K562 (cell line): ENCODE results near the gene SON. TPM values are rescaled to one million over a fixed set of nuclear protein-coding genes. Genes with fewer than 3 reads are reported as not detected.

ENCODE experiments used
- ATAC-seq: fragments of 200-7000 bp; cut with Tn5 transposase; 3 replicates; pipeline ENCODE4 v1.9.1; 2020; ENCODE audit warnings: moderate library complexity
- BruUV-seq: library from RNA; stranded (reverse); fragments of 400-500 nt; replicated peaks from 2 replicates; lab custom pipeline; 2021; lab: Mats Ljungman, UMichigan
- CTCF ChIA-PET: fragments of 300-600 bp; formaldehyde crosslinking; extraction: SDS; loops from one replicate; lab custom pipeline; 2021; ENCODE audit warnings: low intra/inter-chr PET ratio; lab: Yijun Ruan, JAX
- POLR2A ChIA-PET: fragments of 300-600, 350-650 bp; sonication (Branson Sonifier 250); formaldehyde crosslinking; extraction: SDS; loops from one replicate; lab custom pipeline; 2021; ENCODE audit warnings: antibody characterized with exemption, inconsistent platforms; lab: Yijun Ruan, JAX
- DNase-seq, 4 experiments: peaks; one replicate each; pipeline versions ENCODE4 v3.0.0 to v3.0.0-alpha.2; 2011 to 2018; ENCODE audit warnings: low spot score in 3 of 4, mixed read lengths in 3 of 4; ENCODE audit errors: extremely low read depth in 1 of 4
- FAIRE-seq: peaks from 2 replicates; lab custom pipeline; 2011; peaks lifted over from hg19 to GRCh38; lab: Jason Lieb, UNC
- H2AFZ ChIP-seq: 2 replicates; pipeline ENCODE4 v1.6.0; 2011; ENCODE audit warnings: low read depth, low read length, control low read depth, inconsistent platforms
- H3K27ac ChIP-seq: fragments of 200-600 bp; 3 replicates; pipeline ENCODE4 v1.8.0; 2011; ENCODE audit warnings: low read depth, mild to moderate bottlenecking, control low read depth, inconsistent platforms, low read length, moderate library complexity, mixed read lengths; ENCODE audit errors: extremely low read depth
- H3K27me3 ChIP-seq, 2 experiments: fragments of 300-600 bp in 1 of 2; 2 replicates in 1 of 2; 3 replicates in 1 of 2; pipeline versions ENCODE4 v1.6.0 to v1.8.0; 2011; ENCODE audit warnings: inconsistent platforms in 2 of 2, low read length in 2 of 2, mild to moderate bottlenecking in 1 of 2, mixed read lengths in 1 of 2, moderate library complexity in 1 of 2; ENCODE audit not compliant: control insufficient read depth in 2 of 2, insufficient read depth in 2 of 2
- H3K36me3 ChIP-seq: fragments of 300-600 bp; 3 replicates; pipeline ENCODE4 v1.8.0; 2011; ENCODE audit warnings: mild to moderate bottlenecking, low read length, inconsistent platforms; ENCODE audit not compliant: control insufficient read depth, insufficient read depth
- H3K4me1 ChIP-seq, 2 experiments: fragments of 200-600 bp in 1 of 2; replicated peaks in 1 of 2; 2 replicates in 1 of 2; 3 replicates in 1 of 2; pipeline versions ENCODE4 v1.5.1 to v1.8.0; 2011; ENCODE audit warnings: inconsistent platforms in 2 of 2, low read length in 2 of 2, mild to moderate bottlenecking in 1 of 2, mixed read lengths in 1 of 2, moderate library complexity in 1 of 2; ENCODE audit not compliant: control insufficient read depth in 2 of 2, insufficient read depth in 2 of 2
- H3K4me2 ChIP-seq: 2 replicates; pipeline ENCODE4 v1.6.1; 2011; ENCODE audit warnings: low read length, control low read depth, inconsistent platforms, mixed read lengths; ENCODE audit not compliant: insufficient read depth
- H3K4me3 ChIP-seq: fragments of 200-600 bp; sonication (generic), shearing (Covaris generic); 2 replicates; pipeline ENCODE4 v1.5.1; 2016; ENCODE audit warnings: control low read depth, inconsistent platforms
- H3K79me2 ChIP-seq: fragments of 200-600 bp; 3 replicates; pipeline ENCODE4 v1.8.0; 2011; ENCODE audit warnings: low read length, inconsistent platforms; ENCODE audit not compliant: control insufficient read depth, insufficient read depth
- H3K9ac ChIP-seq, 2 experiments: 2 replicates each; pipeline versions ENCODE4 v1.6.0 to v1.6.1; 2011; ENCODE audit warnings: low read depth in 2 of 2, low read length in 2 of 2, control low read depth in 1 of 2, inconsistent platforms in 1 of 2, mild to moderate bottlenecking in 1 of 2, mixed read lengths in 1 of 2; ENCODE audit not compliant: insufficient read depth in 1 of 2
- H3K9me1 ChIP-seq: one replicate; pipeline ENCODE4 v1.6.0; 2011; ENCODE audit warnings: inconsistent platforms, mild to moderate bottlenecking, low read length, moderate library complexity; ENCODE audit not compliant: control insufficient read depth, insufficient read depth
- H3K9me3 ChIP-seq: replicated peaks from 2 replicates; pipeline ENCODE4 v1.5.1; 2011; ENCODE audit warnings: low read depth, low read length, inconsistent platforms; ENCODE audit not compliant: control insufficient read depth, insufficient read depth
- H4K20me1 ChIP-seq: replicated peaks from 2 replicates; pipeline ENCODE4 v1.6.1; 2011; ENCODE audit warnings: low read length, inconsistent platforms, mixed read lengths; ENCODE audit not compliant: control insufficient read depth, insufficient read depth
- CBFA2T3 ChIP-seq: fragments of 450-650 bp; IDR thresholded peaks from 2 replicates; pipeline ENCODE4 v1.6.1; 2017
- CBX3 ChIP-seq, 2 experiments: IDR thresholded peaks; 1 replicate in 1 of 2; 2 replicates in 1 of 2; pipeline ENCODE4 v1.6.1; 2012; ENCODE audit warnings: inconsistent platforms in 2 of 2, low read length in 2 of 2, borderline replicate concordance in 1 of 2, control low read depth in 1 of 2
- E2F6 ChIP-seq, 2 experiments: IDR thresholded peaks; 2 replicates each; pipeline ENCODE4 v1.6.1; 2011; ENCODE audit warnings: borderline replicate concordance in 1 of 2, control low read depth in 1 of 2, low read depth in 1 of 2, low read length in 1 of 2, mild to moderate bottlenecking in 1 of 2, mixed read lengths in 1 of 2, moderate library complexity in 1 of 2; ENCODE audit not compliant: insufficient read depth in 1 of 2, insufficient read length in 1 of 2, poor library complexity in 1 of 2, severe bottlenecking in 1 of 2; ENCODE audit errors: extremely low read depth in 1 of 2
- FIP1L1 ChIP-seq: fragments of 200-400 bp; formaldehyde crosslinking; IDR thresholded peaks from 2 replicates; pipeline ENCODE4 v1.6.1; 2018; ENCODE audit warnings: mild to moderate bottlenecking, low read depth, low read length; ENCODE audit not compliant: poor library complexity, severe bottlenecking
- FOXA1 ChIP-seq: fragments of 450-650 bp; IDR thresholded peaks from 2 replicates; pipeline ENCODE4 v1.6.1; 2016; ENCODE audit warnings: mild to moderate bottlenecking, borderline replicate concordance
- HNRNPL ChIP-seq: fragments of 200-400 bp; formaldehyde crosslinking; IDR thresholded peaks from 2 replicates; pipeline ENCODE4 v1.6.1; 2017; ENCODE audit warnings: low read depth, mild to moderate bottlenecking, low read length
- NR4A1 ChIP-seq, 2 experiments: fragments of 250-450 bp in 1 of 2; fragments of 450-650 bp in 1 of 2; sonication (Bioruptor Pico) in 1 of 2; IDR thresholded peaks; 2 replicates each; pipeline versions ENCODE4 v1.4.0 to v1.6.1; 2016 to 2020; ENCODE audit warnings: mild to moderate bottlenecking in 2 of 2, missing compliant biosample characterization in 1 of 2, missing genetic modification characterization in 1 of 2, moderate library complexity in 1 of 2
- PML ChIP-seq: IDR thresholded peaks from 2 replicates; pipeline ENCODE4 v1.6.1; 2012; ENCODE audit warnings: low read length, inconsistent platforms
- RB1 ChIP-seq: fragments of 450-650 bp; IDR thresholded peaks from 2 replicates; pipeline ENCODE4 v1.6.1; 2017; ENCODE audit warnings: low read depth, mild to moderate bottlenecking
- RFX7 ChIP-seq: fragments of 250-450 bp; sonication (Bioruptor Pico); IDR thresholded peaks from 2 replicates; pipeline ENCODE4 v1.5.1; 2021; ENCODE audit warnings: mild to moderate bottlenecking
- SMAD3 ChIP-seq: fragments of 450-650 bp; formaldehyde crosslinking; conservative IDR thresholded peaks from 2 replicates; pipeline ENCODE4 v1.4.0; 2020; ENCODE audit warnings: mild to moderate bottlenecking
- STAT6 ChIP-seq: sonication (generic); formaldehyde crosslinking; IDR thresholded peaks from 2 replicates; pipeline ENCODE4 v1.8.1; 2023; ENCODE audit warnings: mild to moderate bottlenecking, missing genetic modification reagents
- TCF7 ChIP-seq: sonication (generic); IDR thresholded peaks from 2 replicates; pipeline ENCODE4 v1.6.1; 2016; ENCODE audit warnings: antibody characterized with exemption, borderline replicate concordance
- XRCC3 ChIP-seq: fragments of 450-650 bp; IDR thresholded peaks from 2 replicates; pipeline ENCODE4 v1.6.1; 2017; ENCODE audit warnings: mild to moderate bottlenecking, moderate library complexity
- WGBS: fragments of 100-300 bp; shearing (Covaris generic); methylation state at CpG from one replicate; pipeline ENCODE4 v1.1.6; 2016; ENCODE audit warnings: low coverage, mixed read lengths; ENCODE audit not compliant: insufficient coverage; ENCODE audit errors: missing lambda C conversion rate; 5-methylcytosine and 5-hydroxymethylcytosine counted together
- in situ Hi-C: fragments of 300-500 bp; cut with MboI; formaldehyde crosslinking; loops from 4 replicates; pipeline ENCODE4 v1.15.0; 2018; ENCODE audit warnings: inconsistent platforms, mixed read lengths
- intact Hi-C: fragments of 100-400 bp; cut with micrococcal nuclease; formaldehyde crosslinking; loops from 2 replicates; pipeline ENCODE4 v1.14.2; 2022
- polyA plus RNA-seq, 8 experiments: library from polyadenylated mRNA; depleted of rRNA in 4 of 8; stranded (reverse) in 5 of 8; unstranded in 3 of 8; fragments of >200 nt; fragmentation: Nextera tagmentation in 2 of 8; fragmentation: Illumina TruSeq in 1 of 8; extraction: Ambion mirVana in 2 of 8; extraction: Trizol in 1 of 8; gene quantifications; 2 replicates each; pipeline versions ENCODE4 v1.2.1 to v1.2.3, GENCODE V29; 2011 to 2014; ENCODE audit warnings: inconsistent platforms in 1 of 8, missing spikeins in 1 of 8
- total RNA-seq, 7 experiments: library from RNA; depleted of rRNA in 6 of 7; stranded (reverse); fragments of >200 nt in 6 of 7; fragmentation: Illumina TruSeq in 2 of 7; extraction: Trizol in 2 of 7; gene quantifications; 2 replicates each; pipeline versions ENCODE4 v1.2.1 to v1.2.3, GENCODE V29; 2011 to 2021; ENCODE audit warnings: low replicate concordance in 1 of 7

The SON gene
- total and polyA plus RNA-seq, 9 of the 15 experiments (the other 6 are each of a cell fraction or from before 2014, with no cell fraction given): 105 to 742 (median 187) TPM

- TF ChIP-seq E2F6 (IDR thresholded peaks at IDR 0.05; ENCODE audit: borderline replicate concordance in 1 of 2, extremely low read depth in 1 of 2, insufficient read depth in 1 of 2, insufficient read length in 1 of 2, low read depth in 1 of 2, low read length in 1 of 2, poor library complexity in 1 of 2, severe bottlenecking in 1 of 2): no peak
Measured at GRCh38 chr21:33558777-33559421, 16.1 kb downstream of the SON start (continued).

- FAIRE-seq: no peak
- Histone ChIP-seq H3K9me3 (no peaks in the 10 kb centered on the region), H3K79me2 (peaks cover 84% of the 10 kb centered on the region), H4K20me1 (no peaks in the 10 kb centered on the region), H3K27me3 (no peaks in the 10 kb centered on the region), H3K36me3 (peaks cover 96% of the 10 kb centered on the region), H3K9me1 (no peaks in the 10 kb centered on the region), H3K27ac (no peak overlapping the region), H3K9ac (no peak overlapping the region), H3K4me3 (no peak overlapping the region), H2AFZ (no peak overlapping the region), H3K4me1 (no peaks in the 10 kb centered on the region), H3K4me2 (no peak overlapping the region)
- intact Hi-C loops: no loop called here
- no TSS peak for BruUV-seq
- in situ Hi-C loops: no loop called here
- ChIA-PET POLR2A (interaction anchor here (0.6 to 10.6 kb wide), 6 partner anchors 8 to 120 kb away, joined by 3 to 130 read pairs (median 6); partner anchors contain the start of genes CRYZL1 and DONSON), CTCF (no interaction called here)
- DNase-seq: no peak
- ATAC-seq: no peak
- 94% methylated on average over 10 of the region's 10 CpGs for WGBS
- TF ChIP-seq SMAD3 (CRISPR knock-in tag) (no peak), STAT6 (no peak), CBFA2T3 (no peak), NR4A1 (CRISPR knock-in tag; IDR thresholded peaks at IDR 0.05) (no peak), NR4A1 (tag; IDR thresholded peaks at IDR 0.05) (no peak), XRCC3 (no peak), CBX3 (IDR thresholded peaks at IDR 0.05; ENCODE audit: borderline replicate concordance in 1 of 2, low read length in 2 of 2) (no peak), HNRNPL (no peak), FOXA1 (no peak), RB1 (no peak), TCF7 (no peak), RFX7 (CRISPR knock-in tag) (no peak), PML (no peak), FIP1L1 (no peak)
Measured at GRCh38 chr21:33559813-33560212, 17.0 kb downstream of the SON start.
